ENCODE data around the gene DIP2C. TPM values are rescaled to one million over a fixed set of nuclear protein-coding genes. Genes with fewer than 3 reads are reported as not detected.
A peak's percentile ranks its signal among the peaks of the same experiment; 100 is the strongest.

The DIP2C gene
- total and polyA plus RNA-seq, 8 donors = 2.4 to 40.1 (median 21.0) TPM

DNA sequence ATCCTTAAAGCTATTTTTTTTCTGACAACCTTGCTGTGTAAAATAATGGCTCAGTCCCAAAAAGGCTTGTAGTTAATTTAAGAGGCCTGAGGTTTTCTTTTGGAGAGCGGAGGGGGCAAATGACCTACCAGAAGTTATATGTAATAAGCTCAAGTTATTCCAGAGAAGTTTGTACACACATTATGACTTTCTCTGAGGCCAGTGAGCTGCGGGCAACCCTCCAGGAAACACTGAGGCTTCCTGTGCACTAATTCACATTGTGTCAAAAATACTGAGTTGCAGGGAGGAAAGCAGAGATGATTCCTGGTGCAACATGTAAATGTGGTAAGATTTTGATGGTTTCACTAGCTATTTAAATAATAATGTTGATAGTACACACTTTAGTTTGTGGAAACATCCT, 188.6 kb downstream of the DIP2C start:
- Histone ChIP-seq H3K4me1 (peaks cover 5 to 47% (median 22%) of the 10 kb centered on the region in 4 donors), H3K27ac (peak overlapping the region in 1 of 5 donors; percentile 44), H3K4me3 (no peak overlapping the region), H3K27me3 (no peaks in the 10 kb centered on the region), H3K9me3 (no peaks in the 10 kb centered on the region), H3K36me3 (no peaks in the 10 kb centered on the region)
- TF ChIP-seq EP300 (IDR thresholded peaks at IDR 0.05) (no peak), POLR2A (IDR thresholded peaks at IDR 0.05) (no peak), POLR2AphosphoS5 (IDR thresholded peaks at IDR 0.05) (no peak)
- TF ChIP-seq, protein P1, sequence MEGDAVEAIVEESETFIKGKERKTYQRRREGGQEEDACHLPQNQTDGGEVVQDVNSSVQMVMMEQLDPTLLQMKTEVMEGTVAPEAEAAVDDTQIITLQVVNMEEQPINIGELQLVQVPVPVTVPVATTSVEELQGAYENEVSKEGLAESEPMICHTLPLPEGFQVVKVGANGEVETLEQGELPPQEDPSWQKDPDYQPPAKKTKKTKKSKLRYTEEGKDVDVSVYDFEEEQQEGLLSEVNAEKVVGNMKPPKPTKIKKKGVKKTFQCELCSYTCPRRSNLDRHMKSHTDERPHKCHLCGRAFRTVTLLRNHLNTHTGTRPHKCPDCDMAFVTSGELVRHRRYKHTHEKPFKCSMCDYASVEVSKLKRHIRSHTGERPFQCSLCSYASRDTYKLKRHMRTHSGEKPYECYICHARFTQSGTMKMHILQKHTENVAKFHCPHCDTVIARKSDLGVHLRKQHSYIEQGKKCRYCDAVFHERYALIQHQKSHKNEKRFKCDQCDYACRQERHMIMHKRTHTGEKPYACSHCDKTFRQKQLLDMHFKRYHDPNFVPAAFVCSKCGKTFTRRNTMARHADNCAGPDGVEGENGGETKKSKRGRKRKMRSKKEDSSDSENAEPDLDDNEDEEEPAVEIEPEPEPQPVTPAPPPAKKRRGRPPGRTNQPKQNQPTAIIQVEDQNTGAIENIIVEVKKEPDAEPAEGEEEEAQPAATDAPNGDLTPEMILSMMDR (IDR thresholded peaks at IDR 0.05) = no peak
- intact Hi-C loops (cut with DNase I; ENCODE audit: low total_unique reads) = no loop called here
- peak in 1 of 2 donors; percentile 43 for DNase-seq
- WGBS, 5 donors = 22 to 53% (median 43%) methylated on average over 2 of the region's 2 CpGs

DNA sequence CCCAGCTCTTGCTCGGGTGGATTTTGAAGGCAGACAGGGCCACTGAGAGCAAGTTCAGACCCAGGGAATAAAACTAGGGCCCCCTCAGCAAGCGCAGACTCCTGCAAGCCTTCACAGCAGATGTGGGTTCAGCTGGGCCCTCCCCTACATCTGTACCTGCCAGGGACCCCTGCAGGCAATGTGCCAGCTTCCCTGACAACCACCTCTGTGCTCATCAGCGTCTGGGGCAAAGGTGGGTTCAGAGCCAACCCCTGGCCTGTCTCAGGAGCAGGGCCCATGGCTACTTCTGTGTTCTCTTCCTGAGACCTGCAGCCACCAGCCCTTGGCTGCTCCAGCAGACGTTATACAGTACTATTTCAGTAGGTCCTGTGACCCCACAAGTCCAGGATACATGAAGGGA, 189.5 kb downstream of the DIP2C start:
- Histone ChIP-seq H3K27ac (peak overlapping the region in 1 of 5 donors; percentile 44), H3K9me3 (no peaks in the 10 kb centered on the region), H3K4me3 (no peak overlapping the region), H3K36me3 (no peaks in the 10 kb centered on the region), H3K27me3 (no peaks in the 10 kb centered on the region), H3K4me1 (peaks cover 5 to 41% (median 22%) of the 10 kb centered on the region in 4 donors)
- DNase-seq = no peak
- WGBS, 5 donors = 52 to 76% (median 65%) methylated on average over 3 to 4 of the region's 4 CpGs
- intact Hi-C loops (cut with DNase I; ENCODE audit: low total_unique reads) = no loop called here
- TF ChIP-seq POLR2AphosphoS5 (IDR thresholded peaks at IDR 0.05) (no peak), POLR2A (IDR thresholded peaks at IDR 0.05) (no peak), EP300 (IDR thresholded peaks at IDR 0.05) (no peak)
- TF ChIP-seq, protein P1 (IDR thresholded peaks at IDR 0.05) = no peak

DNA sequence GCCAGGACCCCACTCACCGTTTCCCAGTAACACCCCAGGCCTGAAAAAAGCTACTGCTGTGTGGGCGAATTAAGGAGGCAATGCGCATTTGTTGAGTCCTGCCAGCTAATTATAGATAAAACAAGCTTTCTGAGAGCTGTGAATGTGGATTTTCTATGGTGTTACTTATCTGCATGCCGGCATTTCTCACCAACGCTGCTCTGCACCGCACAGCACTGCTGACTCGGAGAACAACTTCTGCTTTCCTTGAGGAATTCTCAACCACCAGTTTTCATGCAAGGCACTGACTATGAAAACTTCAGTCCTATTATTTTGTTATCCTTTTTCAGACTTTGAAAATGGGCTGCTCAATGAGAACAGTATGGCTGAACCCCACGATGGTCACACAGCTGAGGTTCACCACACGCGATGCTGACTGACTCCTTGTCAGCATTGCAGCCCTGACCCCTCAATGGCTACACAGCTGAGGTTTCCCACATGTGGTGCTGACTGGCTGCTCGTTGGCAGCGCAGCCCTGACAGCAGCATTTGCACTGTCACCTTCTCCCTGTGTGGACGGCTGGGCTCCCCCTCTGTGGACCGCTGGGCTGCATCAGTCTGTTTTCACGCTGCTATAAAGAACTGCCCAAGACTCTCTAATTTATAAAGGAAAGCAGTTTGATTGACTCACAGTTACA, 190.6 kb downstream of the DIP2C start:
- no peaks in the 10 kb centered on the region for H3K36me3 ChIP-seq
- 79 to 90% (median 82%) methylated on average over 15 of the region's 15 CpGs for WGBS, 5 donors
- no peak for DNase-seq
- H3K27me3 ChIP-seq = no peaks in the 10 kb centered on the region
- H3K4me1 ChIP-seq = peaks cover 5 to 51% (median 22%) of the 10 kb centered on the region in 4 donors
- H3K9me3 ChIP-seq = no peaks in the 10 kb centered on the region
- intact Hi-C loops (cut with DNase I; ENCODE audit: low total_unique reads) = no loop called here
- H3K4me3 ChIP-seq = no peak overlapping the region
- TF ChIP-seq POLR2AphosphoS5 (IDR thresholded peaks at IDR 0.05) = no peak
- TF ChIP-seq, protein P1 (IDR thresholded peaks at IDR 0.05) = no peak
- no peak for TF ChIP-seq EP300 (IDR thresholded peaks at IDR 0.05)
- no peak for TF ChIP-seq POLR2A (IDR thresholded peaks at IDR 0.05)
- peak overlapping the region in 1 of 5 donors; percentile 44 for H3K27ac ChIP-seq

DNA sequence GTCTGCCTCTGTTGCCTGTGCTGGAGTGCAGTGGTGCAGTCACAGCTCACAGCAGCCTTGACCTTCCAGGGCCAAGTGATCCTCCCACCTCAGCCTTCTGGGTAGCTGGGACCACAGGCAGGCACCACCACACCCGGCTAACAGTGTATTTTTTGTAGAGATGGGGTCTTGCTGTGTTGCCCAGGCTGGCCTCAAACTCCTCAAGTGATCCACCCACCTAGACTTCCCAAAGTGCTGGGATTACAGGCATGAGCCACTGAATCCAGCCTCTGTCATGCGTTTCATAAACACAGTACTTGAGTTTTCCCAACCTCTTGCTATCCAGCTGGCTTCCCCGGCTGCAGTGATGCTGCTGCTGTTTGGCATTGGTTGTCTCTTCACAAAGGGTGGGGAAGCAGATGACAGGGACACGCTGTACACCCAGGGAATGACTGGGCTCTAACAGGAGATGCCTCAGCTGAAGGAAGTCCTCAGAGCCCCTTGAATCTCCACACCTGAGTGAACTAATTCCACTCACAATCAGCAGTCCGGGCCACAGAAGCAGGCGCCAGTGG, 191.5 kb downstream of the DIP2C start:
- H3K27me3 ChIP-seq = no peaks in the 10 kb centered on the region
- 83 to 92% (median 89%) methylated on average over 6 of the region's 6 CpGs for WGBS, 5 donors
- DNase-seq = no peak

More for the DNA sequence above, 191.5 kb downstream of the DIP2C start:
- Histone ChIP-seq H3K27ac (peak overlapping the region in 1 of 5 donors; percentile 44), H3K4me1 (peaks cover 5 to 60% (median 24%) of the 10 kb centered on the region in 4 donors), H3K4me3 (no peak overlapping the region), H3K9me3 (no peaks in the 10 kb centered on the region), H3K36me3 (no peaks in the 10 kb centered on the region)
- TF ChIP-seq, protein P1 (IDR thresholded peaks at IDR 0.05) = no peak
- TF ChIP-seq POLR2AphosphoS5 (IDR thresholded peaks at IDR 0.05) = peak in 1 of 3 donors; percentile 3
- TF ChIP-seq POLR2A (IDR thresholded peaks at IDR 0.05) = no peak
- no peak for TF ChIP-seq EP300 (IDR thresholded peaks at IDR 0.05)
- intact Hi-C loops (cut with DNase I; ENCODE audit: low total_unique reads) = no loop called here

All from stomach (tissue), 9 donors.